ENCODE data around the gene GPR157.
"Not testable (repeated sequence)": the region's sequence is repeated elsewhere in the genome, so short reads cannot be mapped to it uniquely, and the experiment has no call there.

Gene GPR157

DNA sequence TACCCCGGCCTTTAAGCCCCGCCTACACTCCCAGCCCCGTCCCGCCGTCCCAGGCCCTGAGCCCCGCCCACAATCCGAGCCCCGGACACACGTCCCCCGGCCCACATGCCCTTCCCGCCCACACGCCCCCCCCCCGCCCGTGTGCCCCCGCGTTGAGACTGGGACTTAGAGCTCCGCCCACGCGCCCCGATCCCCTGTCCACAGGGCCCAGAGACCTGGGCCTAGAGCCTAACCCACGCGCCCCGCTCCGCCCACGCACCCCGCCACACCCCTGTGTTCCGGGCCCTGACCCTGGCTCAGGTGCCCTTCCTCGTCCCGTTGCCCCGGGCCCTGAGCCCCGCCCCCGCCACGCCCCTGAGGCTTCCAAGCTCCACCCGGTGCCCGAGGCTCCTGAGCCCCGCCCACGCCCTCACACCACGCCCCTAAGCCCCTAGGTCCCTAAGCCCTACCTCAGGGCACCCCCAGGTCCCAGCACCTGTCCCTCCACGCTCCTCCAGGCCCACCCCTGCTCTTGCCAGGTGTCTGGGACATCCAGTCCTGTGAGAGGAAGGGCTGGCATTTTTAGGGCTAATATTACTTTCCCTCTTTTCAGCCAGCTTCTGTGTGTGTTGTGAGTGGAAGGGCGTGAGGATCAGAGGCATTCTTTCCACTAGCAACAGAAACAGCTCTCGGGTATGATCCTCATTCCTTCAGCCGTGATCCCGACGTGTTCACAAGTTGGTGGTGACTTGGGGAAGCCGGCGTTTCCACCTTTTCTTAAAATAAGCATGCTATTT, 552 bp upstream of the GPR157 start:
- peak; percentile 87 for DNase-seq (ENCODE audit: low spot score)
- TF ChIP-seq, protein P1, sequence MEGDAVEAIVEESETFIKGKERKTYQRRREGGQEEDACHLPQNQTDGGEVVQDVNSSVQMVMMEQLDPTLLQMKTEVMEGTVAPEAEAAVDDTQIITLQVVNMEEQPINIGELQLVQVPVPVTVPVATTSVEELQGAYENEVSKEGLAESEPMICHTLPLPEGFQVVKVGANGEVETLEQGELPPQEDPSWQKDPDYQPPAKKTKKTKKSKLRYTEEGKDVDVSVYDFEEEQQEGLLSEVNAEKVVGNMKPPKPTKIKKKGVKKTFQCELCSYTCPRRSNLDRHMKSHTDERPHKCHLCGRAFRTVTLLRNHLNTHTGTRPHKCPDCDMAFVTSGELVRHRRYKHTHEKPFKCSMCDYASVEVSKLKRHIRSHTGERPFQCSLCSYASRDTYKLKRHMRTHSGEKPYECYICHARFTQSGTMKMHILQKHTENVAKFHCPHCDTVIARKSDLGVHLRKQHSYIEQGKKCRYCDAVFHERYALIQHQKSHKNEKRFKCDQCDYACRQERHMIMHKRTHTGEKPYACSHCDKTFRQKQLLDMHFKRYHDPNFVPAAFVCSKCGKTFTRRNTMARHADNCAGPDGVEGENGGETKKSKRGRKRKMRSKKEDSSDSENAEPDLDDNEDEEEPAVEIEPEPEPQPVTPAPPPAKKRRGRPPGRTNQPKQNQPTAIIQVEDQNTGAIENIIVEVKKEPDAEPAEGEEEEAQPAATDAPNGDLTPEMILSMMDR (IDR thresholded peaks at IDR 0.05; ENCODE audit: poor library complexity, severe bottlenecking) = no peak
- Histone ChIP-seq H3K9me3 (ENCODE audit: severe bottlenecking) (no peaks in the 10 kb centered on the region), H3K27ac (ENCODE audit: poor library complexity, severe bottlenecking) (peak overlapping the region; percentile 55), H3K4me1 (ENCODE audit: insufficient read depth, poor library complexity, severe bottlenecking) (peaks cover 8% of the 10 kb centered on the region), H3K36me3 (ENCODE audit: low read depth) (no peaks in the 10 kb centered on the region), H3K27me3 (ENCODE audit: insufficient read depth, poor library complexity, severe bottlenecking) (no peaks in the 10 kb centered on the region), H3K4me3 (ENCODE audit: severe bottlenecking) (peak overlapping the region; percentile 69)
- peak; percentile 66 for ATAC-seq (ENCODE audit: low read depth)

DNA sequence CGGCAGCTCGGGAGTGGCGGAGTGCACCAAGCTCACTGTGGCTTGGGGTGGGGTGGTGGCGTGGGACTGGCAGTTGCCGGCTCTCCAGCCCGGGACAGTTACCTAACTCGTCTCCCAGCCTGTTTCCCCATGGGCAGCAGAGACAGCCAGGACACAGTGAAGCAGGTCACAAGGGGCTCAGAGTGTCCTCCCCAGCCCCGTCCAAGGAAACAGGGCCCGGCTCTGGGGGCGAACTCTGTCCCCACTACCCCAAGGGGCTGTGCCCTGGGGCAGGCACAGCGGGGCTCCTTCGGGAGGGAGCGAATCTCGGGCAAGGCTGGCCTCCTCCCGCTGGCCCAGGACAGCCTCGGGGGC, 759 bp downstream of the GPR157 start:
- peak overlapping the region; percentile 69 for H3K4me3 ChIP-seq (ENCODE audit: severe bottlenecking)
- TF ChIP-seq, protein P1 (IDR thresholded peaks at IDR 0.05; ENCODE audit: poor library complexity, severe bottlenecking) = no peak
- H3K27me3 ChIP-seq (ENCODE audit: insufficient read depth, poor library complexity, severe bottlenecking) = no peaks in the 10 kb centered on the region
- no peaks in the 10 kb centered on the region for H3K36me3 ChIP-seq (ENCODE audit: low read depth)
- H3K4me1 ChIP-seq (ENCODE audit: insufficient read depth, poor library complexity, severe bottlenecking) = peaks cover 8% of the 10 kb centered on the region
- peak overlapping the region; percentile 55 for H3K27ac ChIP-seq (ENCODE audit: poor library complexity, severe bottlenecking)
- no peak for DNase-seq (ENCODE audit: low spot score)
- H3K9me3 ChIP-seq (ENCODE audit: severe bottlenecking) = no peaks in the 10 kb centered on the region
- peak; percentile 28 for ATAC-seq (ENCODE audit: low read depth)

DNA sequence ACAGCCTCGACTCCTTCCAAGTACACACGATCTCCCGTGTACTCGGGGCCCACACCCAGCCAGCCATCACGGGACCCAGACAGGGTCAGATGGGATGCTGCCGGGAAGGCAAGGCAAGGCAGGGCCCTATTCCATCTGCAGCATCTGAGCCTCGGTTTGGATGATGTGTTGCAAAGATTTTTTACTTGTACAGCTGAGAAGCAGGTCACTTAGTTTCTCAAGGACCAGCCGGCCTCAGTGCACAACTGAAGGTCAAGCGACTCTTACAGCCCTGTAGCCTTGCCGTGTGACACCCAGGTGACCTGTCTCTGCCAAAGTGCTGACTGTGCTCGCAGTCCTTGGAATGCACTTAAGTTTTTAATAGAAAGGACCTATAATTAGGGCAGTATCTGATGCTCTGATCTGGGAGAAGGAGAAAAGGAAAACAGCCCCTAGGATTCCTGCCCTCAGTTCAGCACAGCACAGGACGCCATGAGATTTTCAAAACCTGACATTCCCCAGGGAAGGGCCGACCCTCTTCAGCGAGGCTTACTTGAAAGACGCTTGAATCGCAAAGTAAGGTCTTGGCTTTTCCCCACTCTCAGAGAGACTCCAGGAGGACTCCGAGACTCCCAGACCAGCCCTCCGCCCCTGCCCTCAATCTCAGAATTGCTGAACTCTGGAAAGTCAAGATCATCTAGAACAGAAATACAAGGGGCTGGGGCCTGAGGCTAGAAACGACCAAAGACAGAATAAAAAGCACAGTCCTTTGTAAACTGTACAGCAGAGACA, 1.3 kb downstream of the GPR157 start:
- Histone ChIP-seq H3K9me3 (ENCODE audit: severe bottlenecking) (no peaks in the 10 kb centered on the region), H3K27me3 (ENCODE audit: insufficient read depth, poor library complexity, severe bottlenecking) (no peaks in the 10 kb centered on the region), H3K4me3 (ENCODE audit: severe bottlenecking) (peak overlapping the region; percentile 69), H3K27ac (ENCODE audit: poor library complexity, severe bottlenecking) (peak overlapping the region; percentile 55), H3K4me1 (ENCODE audit: insufficient read depth, poor library complexity, severe bottlenecking) (peaks cover 8% of the 10 kb centered on the region), H3K36me3 (ENCODE audit: low read depth) (no peaks in the 10 kb centered on the region)
- DNase-seq (ENCODE audit: low spot score) (no peak), ATAC-seq (ENCODE audit: low read depth) (peak; percentile 6; the same call in 2 of the 3 replicates)
- TF ChIP-seq, protein P1 (IDR thresholded peaks at IDR 0.05; ENCODE audit: poor library complexity, severe bottlenecking) = no peak

DNA sequence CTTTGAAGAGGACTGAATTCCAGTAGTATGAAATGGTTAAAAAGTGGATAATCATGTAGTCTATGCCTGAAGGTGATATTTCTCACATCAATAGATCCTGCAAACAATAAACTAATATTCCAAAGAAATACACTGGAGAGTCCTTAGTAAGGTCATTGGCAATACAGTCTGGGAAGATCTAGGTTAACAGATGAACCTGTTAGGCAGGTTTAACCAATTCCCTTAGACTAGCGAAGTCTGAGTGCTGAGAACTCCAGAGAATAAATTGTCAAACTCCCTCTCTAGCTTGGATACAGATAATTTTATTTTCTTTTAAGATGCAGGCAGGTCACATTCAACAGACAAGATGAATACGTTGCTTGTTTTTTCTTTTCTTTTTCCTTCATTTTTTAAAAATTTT, 2.4 kb downstream of the GPR157 start:
- no peaks in the 10 kb centered on the region for H3K36me3 ChIP-seq (ENCODE audit: low read depth)
- no peaks in the 10 kb centered on the region for H3K27me3 ChIP-seq (ENCODE audit: insufficient read depth, poor library complexity, severe bottlenecking)
- TF ChIP-seq, protein P1 (IDR thresholded peaks at IDR 0.05; ENCODE audit: poor library complexity, severe bottlenecking) = no peak
- H3K4me1 ChIP-seq (ENCODE audit: insufficient read depth, poor library complexity, severe bottlenecking) = peaks cover 8% of the 10 kb centered on the region
- no peak overlapping the region for H3K4me3 ChIP-seq (ENCODE audit: severe bottlenecking)
- DNase-seq (ENCODE audit: low spot score) (no peak), ATAC-seq (ENCODE audit: low read depth) (no peak)
- no peak overlapping the region for H3K27ac ChIP-seq (ENCODE audit: poor library complexity, severe bottlenecking)
- H3K9me3 ChIP-seq (ENCODE audit: severe bottlenecking) = no peaks in the 10 kb centered on the region

DNA sequence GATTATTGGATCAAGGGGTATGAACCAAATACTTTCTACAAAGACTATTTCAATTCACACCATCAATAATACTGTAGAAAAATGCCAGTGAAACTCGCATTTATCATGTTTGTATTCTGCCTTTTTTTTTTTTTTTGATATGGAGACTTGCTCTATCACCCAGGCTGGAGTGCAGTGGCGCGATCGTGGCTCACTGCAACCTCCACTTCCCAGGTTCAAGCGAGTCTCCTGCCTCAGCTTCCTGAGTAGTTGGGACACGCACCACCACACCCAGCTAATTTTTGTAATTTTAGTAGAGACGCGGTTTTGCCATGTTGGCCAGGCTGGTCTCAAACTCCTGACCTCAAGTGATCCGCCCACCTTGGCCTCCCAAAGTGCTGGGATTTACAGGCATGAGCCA, 3.1 kb downstream of the GPR157 start:
- H3K36me3 ChIP-seq (ENCODE audit: low read depth); H3K4me1 ChIP-seq (ENCODE audit: insufficient read depth, poor library complexity, severe bottlenecking); H3K27ac ChIP-seq (ENCODE audit: poor library complexity, severe bottlenecking); DNase-seq (ENCODE audit: low spot score); H3K27me3 ChIP-seq (ENCODE audit: insufficient read depth, poor library complexity, severe bottlenecking); H3K9me3 ChIP-seq (ENCODE audit: severe bottlenecking); H3K4me3 ChIP-seq (ENCODE audit: severe bottlenecking); ATAC-seq (ENCODE audit: low read depth): not testable (repeated sequence)

Measured in RWPE2 (cell line).